GM12892 (cell line): ENCODE results near the gene EDN1.

ENCODE experiments used
- POLR2A ChIP-seq: IDR thresholded peaks from 2 replicates; pipeline ENCODE4 v1.6.1; 2011; ENCODE audit warnings: low read depth, low read length, control low read depth
- TAF1 ChIP-seq: IDR thresholded peaks from 2 replicates; pipeline ENCODE4 v1.6.1; 2011; ENCODE audit warnings: low read depth, mild to moderate bottlenecking, control low read depth, low read length, borderline replicate concordance

- TF ChIP-seq POLR2A (no peak), TAF1 (no peak)
Observed at GRCh38 chr6:12264671-12265070, 25.5 kb upstream of the EDN1 start.
